ENCODE results near the gene CDH24.

The CDH24 gene

DNA sequence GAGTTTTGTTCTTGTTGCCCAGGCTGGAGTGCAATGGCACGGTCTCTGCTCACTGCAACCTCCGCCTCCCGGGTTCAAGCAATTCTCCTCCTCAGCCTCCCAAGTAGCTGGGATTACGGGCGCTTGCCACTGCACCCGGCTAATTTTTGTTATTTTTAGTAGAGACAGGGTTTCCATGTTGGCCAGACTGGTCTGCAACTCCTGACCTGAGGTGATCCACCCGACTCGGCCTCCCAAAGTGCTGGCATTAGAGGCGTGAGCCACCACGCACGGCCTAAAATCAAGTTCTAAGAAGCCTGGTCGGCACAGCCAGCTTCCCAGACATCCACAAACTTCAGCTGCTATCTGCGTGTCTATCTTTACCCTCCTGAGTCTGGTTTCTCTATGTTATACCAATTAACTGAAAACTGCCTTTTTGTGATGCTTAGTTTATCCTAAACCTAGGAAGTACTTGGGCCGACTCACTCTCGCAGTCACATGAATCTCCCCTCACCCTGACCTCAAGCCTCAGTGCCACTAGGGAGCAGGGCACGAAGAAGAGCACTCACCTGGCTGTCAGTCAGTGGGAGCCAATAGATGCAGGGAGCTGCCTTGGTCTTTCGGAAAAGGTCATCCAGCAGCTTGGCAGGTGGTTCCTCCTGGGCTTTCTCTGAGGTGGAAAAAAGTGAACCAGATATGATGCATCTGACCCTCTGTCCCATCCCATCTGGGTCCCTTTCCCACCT lies 3.4 kb upstream of the CDH24 start:
- TF ChIP-seq GATA3 (IDR thresholded peaks at IDR 0.05; ENCODE audit: low read depth, low read length), result no peak
- no peak for TF ChIP-seq GATA2 (IDR thresholded peaks at IDR 0.05; ENCODE audit: low read depth, low read length)

DNA sequence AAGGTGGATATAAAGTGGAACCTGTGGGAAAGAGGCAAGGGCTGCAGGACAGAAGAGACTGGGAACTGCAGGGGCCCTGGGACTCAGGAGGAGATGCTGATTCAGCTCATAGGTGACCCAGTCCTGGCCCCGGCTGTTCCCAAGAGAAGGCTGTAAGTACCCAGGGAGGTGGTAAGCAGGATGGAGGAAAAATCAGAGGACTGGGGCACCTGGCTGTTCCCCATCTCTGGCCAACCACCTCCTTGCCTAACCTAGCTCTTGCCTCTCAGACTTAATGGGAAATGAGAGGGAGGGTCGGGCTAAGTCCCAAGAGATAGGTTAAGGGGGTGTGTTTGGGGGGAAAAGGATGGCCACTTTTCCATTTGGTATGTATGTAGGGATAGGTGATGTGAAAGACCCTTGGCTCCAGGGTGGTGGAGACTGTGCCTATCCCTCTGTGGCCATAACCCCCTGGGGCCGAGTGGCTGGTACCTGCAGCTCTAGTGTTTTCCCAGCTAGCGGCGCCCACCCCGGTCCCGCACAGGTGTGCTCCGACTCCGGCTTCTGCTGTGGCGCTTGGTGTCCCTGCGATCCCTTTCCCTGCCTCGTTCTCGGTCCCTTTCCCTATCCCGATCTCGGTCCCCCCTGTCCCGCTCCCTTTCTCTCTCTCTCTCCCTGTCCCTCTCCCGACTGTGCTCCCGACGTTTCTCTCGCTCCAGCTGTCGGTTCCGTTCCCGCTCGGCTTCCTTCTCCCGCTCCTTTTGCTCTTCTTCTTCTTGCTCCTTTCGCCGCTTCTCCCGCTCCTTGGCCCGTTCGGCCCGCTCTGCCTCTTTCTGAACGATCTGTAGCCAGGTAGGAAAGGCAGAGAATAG lies 1.6 kb upstream of the CDH24 start:
- TF ChIP-seq GATA3 (IDR thresholded peaks at IDR 0.05; ENCODE audit: low read depth, low read length) (no peak), GATA2 (IDR thresholded peaks at IDR 0.05; ENCODE audit: low read depth, low read length) (no peak)

- TF ChIP-seq GATA2 (IDR thresholded peaks at IDR 0.05; ENCODE audit: low read depth, low read length) (no peak), GATA3 (IDR thresholded peaks at IDR 0.05; ENCODE audit: low read depth, low read length) (no peak)
Measured at GRCh38 chr14:23057757-23058653, 685 bp upstream of the CDH24 start.

DNA sequence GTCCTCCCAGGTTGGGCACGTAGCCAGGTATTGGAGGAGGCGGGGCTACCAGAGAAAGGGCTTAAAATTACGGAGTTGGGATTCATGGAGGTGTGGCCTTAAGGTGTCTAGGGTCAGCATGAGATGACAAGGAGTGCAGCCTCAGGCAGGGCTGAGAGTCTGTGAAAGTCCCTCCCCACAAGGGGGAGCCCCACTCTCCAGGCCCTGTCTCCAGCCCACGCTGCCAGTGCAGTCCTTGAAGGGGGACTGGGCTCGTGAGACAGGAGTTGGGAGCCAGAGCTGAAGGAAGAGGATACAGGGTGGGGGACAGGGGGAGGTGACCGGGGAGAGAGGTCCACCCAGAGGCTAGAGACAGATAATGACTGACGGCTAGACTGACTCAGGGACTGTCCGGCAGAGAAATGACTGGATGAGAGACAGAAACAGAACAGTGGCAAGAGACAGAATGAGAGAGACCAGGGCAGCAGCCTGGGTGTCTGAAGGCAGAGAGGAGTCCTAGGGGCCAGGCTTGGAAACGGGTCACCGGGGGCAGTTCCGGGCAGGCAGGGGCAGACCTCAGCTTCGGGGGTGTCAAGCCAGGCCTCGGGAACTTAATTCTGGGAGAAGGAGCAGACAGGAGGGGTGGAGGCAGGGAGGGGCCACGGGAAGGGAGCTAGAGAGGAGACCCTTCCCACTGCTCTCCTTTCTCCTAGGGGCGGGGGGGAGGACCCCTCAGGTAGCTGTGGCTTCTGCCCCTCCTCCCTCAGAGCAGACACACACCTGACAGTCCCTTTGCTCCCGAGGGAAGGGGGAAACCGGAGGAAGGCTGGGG lies 970 bp downstream of the CDH24 start:
- TF ChIP-seq GATA2 (IDR thresholded peaks at IDR 0.05; ENCODE audit: low read depth, low read length), result no peak
- no peak for TF ChIP-seq GATA3 (IDR thresholded peaks at IDR 0.05; ENCODE audit: low read depth, low read length)

DNA sequence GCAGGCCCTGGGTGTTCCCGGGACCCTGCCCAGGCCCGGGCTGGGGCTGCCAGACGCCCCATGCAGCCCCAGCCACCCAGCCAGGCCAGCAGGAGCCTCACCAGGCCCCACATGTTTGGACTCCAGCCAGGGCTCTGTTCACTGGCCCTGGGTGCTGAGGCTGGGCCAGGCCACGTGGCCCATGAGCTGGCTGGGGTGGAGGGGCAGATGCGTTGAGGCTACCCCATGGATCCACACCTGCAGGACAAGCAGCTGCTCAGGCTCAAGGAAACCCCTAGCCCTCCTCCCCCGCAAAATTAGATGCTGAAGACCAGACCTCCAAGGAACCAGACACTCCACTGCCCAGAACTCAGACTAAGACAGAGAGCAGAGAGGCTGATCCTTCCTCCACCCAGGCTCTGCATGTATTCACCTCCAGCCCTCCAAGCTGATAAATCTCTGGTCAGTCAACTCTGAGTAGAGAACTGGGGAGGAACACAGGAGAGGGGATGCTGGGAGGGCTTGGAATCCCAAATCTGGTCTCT lies 1.6 kb downstream of the CDH24 start:
- TF ChIP-seq GATA2 (IDR thresholded peaks at IDR 0.05; ENCODE audit: low read depth, low read length) (no peak), GATA3 (IDR thresholded peaks at IDR 0.05; ENCODE audit: low read depth, low read length) (no peak)

DNA sequence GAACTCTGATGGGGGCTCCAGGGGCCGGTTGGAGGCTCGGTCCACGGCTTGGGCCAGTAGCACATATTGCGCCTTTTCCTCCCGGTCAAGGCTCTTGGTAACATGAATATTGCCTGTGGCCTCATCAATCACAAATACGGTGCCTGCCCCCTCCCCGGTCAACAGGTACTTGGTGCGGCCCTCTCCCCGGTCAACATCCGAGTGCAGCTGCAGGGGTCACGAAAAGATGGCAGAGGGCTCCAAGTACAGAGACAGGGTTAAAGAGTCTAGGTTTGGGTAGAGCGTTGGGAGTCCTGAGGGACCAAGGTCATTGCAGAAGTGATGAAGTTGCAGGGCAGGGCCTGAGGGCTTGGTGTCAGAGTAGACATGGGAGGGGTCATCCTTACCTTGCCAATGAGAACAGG lies 2.2 kb downstream of the CDH24 start:
- TF ChIP-seq GATA2 (IDR thresholded peaks at IDR 0.05; ENCODE audit: low read depth, low read length), result no peak
- TF ChIP-seq GATA3 (IDR thresholded peaks at IDR 0.05; ENCODE audit: low read depth, low read length), result no peak

DNA sequence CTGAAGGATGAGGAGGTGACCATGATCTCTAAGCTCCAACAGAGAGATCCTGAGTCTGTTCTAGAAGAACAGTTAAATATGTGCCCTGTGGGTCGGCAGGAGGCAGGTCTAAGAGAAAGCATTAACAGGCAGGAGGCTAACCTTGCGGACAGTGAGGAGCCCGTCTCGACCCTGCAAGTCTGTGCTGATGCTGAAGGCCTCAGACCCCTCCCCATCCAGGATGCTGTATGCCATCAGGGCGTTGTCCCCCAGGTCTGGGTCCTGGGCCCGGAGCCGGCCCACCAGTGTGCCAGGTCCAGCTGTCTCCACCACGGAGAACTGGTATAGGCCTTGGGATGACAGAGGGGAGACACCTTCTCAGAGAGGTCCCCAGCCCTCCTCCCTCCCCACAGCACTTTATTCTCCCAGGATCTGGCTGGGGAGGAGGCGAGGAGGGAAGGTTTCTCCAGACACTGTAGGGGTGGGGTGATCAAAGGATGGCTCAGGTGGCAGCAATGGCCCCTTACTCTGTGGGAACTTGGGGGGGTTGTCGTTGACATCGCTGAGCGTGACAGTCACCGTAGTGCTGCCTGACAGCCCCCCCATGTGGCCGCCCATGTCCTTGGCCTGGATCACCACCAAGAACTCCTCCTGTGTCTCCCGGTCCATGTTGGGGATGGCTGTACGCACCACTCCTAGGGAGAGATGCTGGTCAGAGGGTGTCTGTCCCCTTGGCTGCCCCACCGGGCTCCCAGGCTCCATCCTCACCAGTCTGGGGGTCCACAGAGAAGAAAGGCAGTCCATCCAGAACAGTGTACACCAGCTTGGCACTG lies 3.1 kb downstream of the CDH24 start:
- TF ChIP-seq GATA2 (IDR thresholded peaks at IDR 0.05; ENCODE audit: low read depth, low read length) (no peak), GATA3 (IDR thresholded peaks at IDR 0.05; ENCODE audit: low read depth, low read length) (no peak)

DNA sequence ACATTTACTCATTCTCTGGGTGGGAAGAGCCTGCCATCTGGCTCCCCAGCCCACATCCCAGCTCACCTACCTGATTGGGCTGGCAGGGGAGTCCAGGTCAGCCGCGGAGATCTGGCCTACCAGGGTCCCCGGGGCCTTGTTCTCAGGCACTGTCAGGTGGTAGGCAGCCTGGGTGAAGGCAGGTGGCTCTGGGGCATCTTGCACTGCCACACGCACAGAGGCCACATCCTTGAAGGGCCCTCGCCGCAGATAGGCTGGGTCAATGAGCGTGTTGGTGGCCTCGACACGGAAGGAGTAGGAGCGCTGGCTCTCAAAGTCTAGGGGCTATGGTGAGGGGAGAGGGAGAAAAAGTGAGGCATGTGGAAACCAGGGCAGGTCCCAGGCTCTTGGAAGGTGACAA lies 3.9 kb downstream of the CDH24 start:
- TF ChIP-seq GATA2 (IDR thresholded peaks at IDR 0.05; ENCODE audit: low read depth, low read length) (no peak), GATA3 (IDR thresholded peaks at IDR 0.05; ENCODE audit: low read depth, low read length) (no peak)

DNA sequence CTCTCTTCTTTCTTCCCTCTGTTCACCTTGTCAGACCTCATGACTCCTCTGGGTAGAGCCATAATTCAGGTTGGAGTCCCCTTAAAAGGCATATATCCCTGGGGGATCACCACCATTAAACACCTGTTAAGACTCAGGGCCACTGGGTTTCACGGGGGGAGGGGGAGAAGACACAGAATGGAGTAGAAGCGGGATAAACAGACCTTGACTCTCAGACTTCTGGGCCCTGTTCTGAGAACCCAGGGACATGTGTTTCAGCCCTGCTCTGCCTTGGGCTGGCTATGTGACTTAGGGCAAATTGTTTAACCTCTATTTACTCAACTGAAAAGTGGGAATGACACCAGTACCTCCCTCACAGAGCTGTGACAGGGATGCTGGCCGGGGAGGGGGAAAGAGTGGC lies 4.6 kb downstream of the CDH24 start:
- TF ChIP-seq GATA3 (IDR thresholded peaks at IDR 0.05; ENCODE audit: low read depth, low read length) (no peak), GATA2 (IDR thresholded peaks at IDR 0.05; ENCODE audit: low read depth, low read length) (no peak)

DNA sequence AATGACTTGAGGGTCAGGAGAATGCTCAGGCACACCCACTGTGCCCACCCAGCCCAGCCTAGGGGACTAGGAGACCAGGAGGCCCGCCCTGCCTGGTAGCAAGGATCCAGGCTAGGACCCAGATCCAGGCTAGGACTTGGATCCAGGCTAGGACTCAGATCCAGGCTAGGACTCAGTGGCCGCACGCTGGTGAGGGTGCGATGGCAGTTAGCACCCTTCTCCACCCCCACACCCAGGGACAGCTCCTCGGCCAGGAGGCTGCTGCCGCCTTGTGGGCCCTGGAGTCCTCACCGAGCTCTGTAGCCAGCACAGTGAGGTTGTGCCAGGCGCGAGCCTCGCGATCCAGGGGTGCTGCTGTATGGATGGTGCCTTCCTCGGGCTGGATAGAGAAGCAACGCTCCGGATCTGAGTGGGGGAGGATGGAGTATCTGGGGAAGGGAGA lies 5.1 kb downstream of the CDH24 start:
- TF ChIP-seq GATA3 (IDR thresholded peaks at IDR 0.05; ENCODE audit: low read depth, low read length), result no peak
- TF ChIP-seq GATA2 (IDR thresholded peaks at IDR 0.05; ENCODE audit: low read depth, low read length), result no peak

- no peak for TF ChIP-seq GATA2 (IDR thresholded peaks at IDR 0.05; ENCODE audit: low read depth, low read length)
Measured at GRCh38 chr14:23051141-23052057, 5.9 kb downstream of the CDH24 start.

Measured in SH-SY5Y (cell line).